NCI-H2029 (cell line): ENCODE results near the gene MEI1.

ENCODE experiments used
- DNase-seq: peaks from one replicate; lab custom pipeline; 2025; lab: John Stamatoyannopoulos, UW

MEI1 gene

DNA sequence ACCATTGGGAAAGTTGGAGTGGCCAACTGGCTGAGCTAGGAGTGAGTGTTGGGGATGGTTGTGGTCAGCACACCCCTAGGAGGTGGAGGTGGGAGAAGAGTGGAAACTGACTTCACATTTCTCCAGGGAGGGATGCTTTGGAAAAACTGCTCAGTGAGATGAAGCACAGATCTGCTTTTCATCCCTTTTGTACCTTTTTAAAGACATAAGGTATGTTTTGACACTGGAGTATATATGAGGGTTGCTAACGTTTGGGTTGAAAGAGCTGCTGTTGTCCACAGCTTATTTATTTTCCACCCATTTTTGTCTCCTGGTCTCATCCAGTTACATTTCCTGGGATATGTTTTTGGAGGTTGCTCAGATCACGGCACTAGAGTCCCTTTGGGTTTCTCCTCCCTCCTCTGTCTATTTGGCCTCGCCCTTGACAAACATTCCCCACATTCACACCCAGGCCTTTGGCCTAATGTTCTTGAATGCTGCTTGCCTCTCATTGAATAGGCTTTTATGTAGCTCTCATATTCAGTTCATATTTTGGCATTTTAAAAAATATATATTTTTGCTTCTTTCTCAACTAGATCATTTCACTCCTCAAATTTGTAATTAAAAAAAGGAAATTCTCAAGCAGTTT is 141.9 kb downstream of the MEI1 start:
- DNase-seq: no peak

DNA sequence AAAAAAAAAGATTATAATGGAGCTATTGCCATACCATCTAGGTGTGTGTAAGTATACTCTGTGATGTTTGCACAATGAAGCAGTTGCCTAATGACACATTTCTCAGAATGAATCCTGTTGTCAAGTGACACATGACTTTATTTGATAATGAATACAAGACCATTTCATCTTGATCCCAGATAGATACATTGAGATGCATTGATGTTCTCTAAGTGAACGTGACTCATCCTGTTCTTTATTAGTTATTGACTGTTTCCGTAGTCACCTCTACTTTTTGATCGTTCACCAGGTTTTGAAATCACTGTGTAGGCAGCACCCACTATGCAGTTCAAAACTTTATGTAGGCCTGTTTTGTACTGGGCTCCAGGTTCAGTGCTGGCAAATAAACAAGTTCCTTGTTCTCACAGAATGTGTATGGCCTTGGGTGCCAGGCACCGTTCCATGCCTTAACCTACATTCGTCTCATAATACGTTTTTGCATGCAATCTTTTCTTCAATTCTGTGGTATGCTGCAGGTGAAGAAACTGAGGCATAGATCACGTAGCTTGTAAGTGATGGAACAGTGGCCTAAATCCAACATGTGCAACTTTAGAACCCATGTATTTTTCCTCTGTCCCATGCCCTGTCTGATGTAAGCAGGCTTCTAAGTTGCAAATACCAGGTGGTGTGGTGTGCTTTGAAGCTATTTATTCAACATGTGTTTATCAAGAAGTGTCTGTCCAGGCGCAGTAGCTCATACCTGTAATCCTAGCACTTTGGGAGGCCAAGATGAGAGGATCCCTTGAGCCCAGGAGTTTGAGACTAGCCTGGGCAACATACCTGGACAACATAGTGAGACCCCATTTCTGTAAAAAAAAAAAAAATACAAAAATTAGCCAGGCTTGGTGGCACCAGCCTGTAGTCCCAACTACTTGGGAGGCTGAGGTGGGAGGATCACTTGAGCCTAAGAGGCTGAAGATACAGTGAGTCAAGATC is 144.0 kb downstream of the MEI1 start:
- no peak for DNase-seq

DNA sequence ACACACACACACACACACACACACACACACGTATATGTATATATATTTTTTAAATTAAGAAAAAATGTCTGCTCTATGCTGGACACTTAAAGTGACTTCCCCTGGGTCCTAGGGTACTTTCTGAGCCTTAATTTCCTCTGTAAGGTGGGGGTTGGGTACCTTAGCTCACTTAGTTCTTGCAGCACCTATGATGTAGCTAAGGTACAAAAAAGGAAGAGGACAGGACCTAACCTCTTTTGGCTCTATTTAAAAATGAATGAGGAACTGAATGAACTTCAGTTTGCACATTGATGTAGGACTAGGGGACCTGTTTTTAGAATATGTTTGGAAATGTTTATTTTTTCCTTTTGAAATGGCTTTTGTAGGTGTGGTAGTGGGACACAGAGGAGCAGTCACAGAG is 144.7 kb downstream of the MEI1 start:
- no peak for DNase-seq

DNA sequence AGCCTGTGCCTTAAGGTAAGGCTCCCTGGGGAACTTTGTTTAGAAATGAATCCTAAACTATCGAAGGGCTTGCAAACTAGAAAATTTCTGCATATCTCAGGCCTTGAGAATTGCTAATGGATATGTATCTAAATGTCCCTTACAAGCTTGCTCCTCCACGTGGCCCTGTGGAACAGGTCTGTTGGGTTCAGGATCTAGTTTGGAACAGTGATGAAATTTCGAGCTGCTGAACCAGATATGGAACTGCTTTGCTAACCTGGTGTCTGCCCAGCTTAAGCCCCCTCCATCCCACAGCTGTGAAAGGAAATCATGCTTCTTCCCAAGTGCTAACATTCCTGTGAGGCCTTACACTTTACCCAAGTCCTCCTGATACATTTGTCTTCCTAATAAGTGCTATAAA is 145.2 kb downstream of the MEI1 start:
- DNase-seq: no peak

DNA sequence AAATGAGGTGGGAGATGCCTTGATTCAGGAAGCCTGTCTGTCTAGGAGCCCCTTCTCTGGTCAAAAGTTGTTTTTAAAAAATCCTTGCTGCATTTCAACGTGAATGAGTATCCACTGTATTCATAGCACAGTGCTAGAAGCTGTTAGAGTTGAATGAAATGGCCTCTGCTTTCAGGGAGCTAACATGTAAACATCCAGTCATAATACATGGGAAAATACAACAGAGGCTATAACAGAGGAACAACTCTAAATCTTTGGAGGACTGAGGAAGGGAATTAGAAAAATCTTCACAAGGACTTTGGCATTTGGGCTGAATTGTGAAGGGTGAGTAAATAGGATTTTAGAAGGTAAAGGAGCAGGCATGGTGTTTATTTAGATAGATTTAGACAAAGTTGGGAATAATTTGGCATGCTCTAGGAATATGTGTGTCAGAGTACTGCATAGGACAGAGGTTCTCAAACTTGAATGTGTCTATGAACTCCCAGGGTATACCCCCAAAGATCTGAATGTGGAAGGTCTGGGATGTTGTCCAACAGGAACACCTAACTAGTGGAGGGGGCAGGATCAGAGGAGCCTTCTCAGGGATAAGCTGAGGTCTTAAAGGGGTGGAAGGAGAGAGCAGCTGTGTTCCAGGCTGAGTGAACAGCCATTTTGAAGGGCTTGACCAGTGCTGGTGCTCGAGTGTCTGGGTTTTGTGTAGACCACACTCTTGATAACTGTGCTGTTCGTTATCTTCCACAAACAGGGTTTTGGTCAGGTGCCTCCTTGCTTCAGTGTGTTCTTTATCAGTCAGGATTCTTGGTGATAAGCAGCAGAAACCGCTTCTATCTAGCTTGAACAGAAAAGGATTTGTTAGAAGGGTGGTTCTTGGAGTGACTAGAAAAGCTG is 146.3 kb downstream of the MEI1 start:
- no peak for DNase-seq

GRCh38 chr22:41846268-41846987 is 147.1 kb downstream of the MEI1 start:
- DNase-seq: no peak

GRCh38 chr22:41847300-41847699 is 148.0 kb downstream of the MEI1 start:
- DNase-seq: no peak

- no peak for DNase-seq
Measured at GRCh38 chr22:41848468-41848867, 149.2 kb downstream of the MEI1 start.
